Fibroblast of lung (primary cell): ENCODE results near the gene NOC4L.

Source experiments
- CTCF ChIP-seq, 2 donors: IDR thresholded peaks in 1 of 2; conservative IDR thresholded peaks in 1 of 2; 1 replicate in 1 of 2; 2 replicates in 1 of 2; pipeline ENCODE4 v1.5.1; 2011 to 2012; ENCODE audit warnings: low read length in 2 of 2, control low read depth in 1 of 2, inconsistent platforms in 1 of 2, low read depth in 1 of 2, mild to moderate bottlenecking in 1 of 2
- EZH2 ChIP-seq: IDR thresholded peaks from 2 replicates; pipeline ENCODE4 v1.5.1; 2012; ENCODE audit warnings: low read length, control low read depth, mild to moderate bottlenecking; ENCODE audit errors: missing control alignments

- TF ChIP-seq CTCF (conservative IDR thresholded peaks at IDR 0.05 in 1 of 2, IDR thresholded peaks at IDR 0.05 in 1 of 2; ENCODE audit: low read depth in 1 of 2, low read length in 2 of 2) (no peak), EZH2 (no peak)
Observed at GRCh38 chr12:132124766-132125425, 19.4 kb upstream of the NOC4L start.
